Heart left ventricle (tissue), 13 donors: ENCODE data around the gene PTTG1.

Experiments
- CTCF ChIP-seq, 12 donors: fragments of 200-600 bp; sonication (generic) in 4 of 12; IDR thresholded peaks; one replicate each; pipeline versions ENCODE4 v1.5.0 to v1.8.0; 2018 to 2022; ENCODE audit warnings: antibody characterized with exemption in 12 of 12, mild to moderate bottlenecking in 5 of 12
- POLR2A ChIP-seq, 2 donors: fragments of 450-650 bp; IDR thresholded peaks; one replicate each; pipeline ENCODE4 v1.6.1; 2017; ENCODE audit warnings: antibody characterized with exemption in 2 of 2, mild to moderate bottlenecking in 2 of 2, moderate library complexity in 2 of 2
- donor health status: ischemic (EF 13 %, LVEDD 7.1; RV severe dilation, severe dysfunction).
- donor health status: DM: no; HTN: yes; CAD: no.
- donor health status: DM: no; HTN: no; CAD: no.
- donor health status: ischemic (EF 25% LVEDD 6.9; RV normal size, moderate dysfunction).
- donor health status: ischemic (EF 25% LVEDD 5.7; RV mildly dilated, moderate dysfunction).
- donor health status: ischemic (EF 35%, LVEDD 5.7; RV mildly dilated, moderate dysfunction).
- donor health status: nonischemic (EF 11% LVEDD 7.7; RV severe dilation, severe dysfunction).
- donor health status: DM: yes; HTN: yes; CAD: no.
- donor health status: PGD.
- donor health status: ischemic (EF 29% LVEDD 5.4; RV normal size, mild dysfunction).
- donor health status: nonischemic (EF 23%, LVEDD 6.1; RV moderate dilation, normal function).

GRCh38 chr5:160379511-160379910 is 42.1 kb upstream of the PTTG1 start:
- no peak for TF ChIP-seq CTCF (IDR thresholded peaks at IDR 0.05)
- TF ChIP-seq POLR2A (IDR thresholded peaks at IDR 0.05) = no peak
